Astrocyte (in vitro differentiated cells and primary cell): ENCODE results near the gene HOXA1. TPM values are rescaled to one million over a fixed set of nuclear protein-coding genes. Genes with fewer than 3 reads are reported as not detected.

Experiments used
- DNase-seq: peaks from one replicate; pipeline ENCODE4 v3.0.0-alpha.2; 2010; ENCODE audit warnings: low read depth
- FAIRE-seq: peaks from 2 replicates; lab custom pipeline; 2011; peaks lifted over from hg19 to GRCh38; lab: Jason Lieb, UNC
- H2AFZ ChIP-seq: 2 replicates; pipeline ENCODE4 v1.6.0; 2012; ENCODE audit warnings: low read depth, low read length, inconsistent platforms
- H3K27ac ChIP-seq: 2 replicates; pipeline ENCODE4 v1.5.1; 2011; ENCODE audit warnings: low read depth, low read length, inconsistent platforms
- H3K27me3 ChIP-seq: 2 replicates; pipeline ENCODE4 v1.6.0; 2011; ENCODE audit warnings: low read length, inconsistent platforms; ENCODE audit not compliant: insufficient read depth
- H3K36me3 ChIP-seq: 2 replicates; pipeline ENCODE4 v1.5.1; 2011; ENCODE audit warnings: low read length, inconsistent platforms; ENCODE audit not compliant: insufficient read depth
- H3K4me1 ChIP-seq: 2 replicates; pipeline ENCODE4 v1.5.1; 2011; ENCODE audit warnings: low read length, inconsistent platforms; ENCODE audit not compliant: insufficient read depth
- H3K4me2 ChIP-seq: 2 replicates; pipeline ENCODE4 v1.6.0; 2012; ENCODE audit warnings: low read length, inconsistent platforms
- H3K4me3 ChIP-seq: 2 replicates; pipeline ENCODE4 v1.5.1; 2011; ENCODE audit warnings: low read depth, mild to moderate bottlenecking, low read length, inconsistent platforms; ENCODE audit not compliant: insufficient read depth
- H3K79me2 ChIP-seq: 2 replicates; pipeline ENCODE4 v1.6.0; 2012; ENCODE audit warnings: mild to moderate bottlenecking, low read length, inconsistent platforms; ENCODE audit not compliant: insufficient read depth
- H3K9ac ChIP-seq: 2 replicates; pipeline ENCODE4 v1.6.0; 2012; ENCODE audit warnings: mild to moderate bottlenecking, low read length, inconsistent platforms
- H3K9me3 ChIP-seq: 2 replicates; pipeline ENCODE4 v1.5.1; 2012; ENCODE audit warnings: low read depth, mild to moderate bottlenecking, low read length, inconsistent platforms; ENCODE audit not compliant: insufficient read depth
- H4K20me1 ChIP-seq: 2 replicates; pipeline ENCODE4 v1.6.0; 2012; ENCODE audit warnings: low read length, inconsistent platforms; ENCODE audit not compliant: insufficient read depth
- H3K27ac Mint-ChIP-seq: one replicate; pipeline ENCODE4 v1.8.0; 2021; ENCODE audit warnings: mild to moderate bottlenecking, mixed read lengths; ENCODE audit not compliant: unreplicated experiment
- H3K27me3 Mint-ChIP-seq: one replicate; pipeline ENCODE4 v1.8.0; 2021; ENCODE audit warnings: low read depth, mixed read lengths; ENCODE audit not compliant: unreplicated experiment
- H3K36me3 Mint-ChIP-seq: one replicate; pipeline ENCODE4 v1.8.0; 2021; ENCODE audit warnings: low read depth, mixed read lengths; ENCODE audit not compliant: unreplicated experiment
- H3K4me1 Mint-ChIP-seq: one replicate; pipeline ENCODE4 v1.8.0; 2021; ENCODE audit warnings: low read depth, mixed read lengths; ENCODE audit not compliant: unreplicated experiment
- H3K4me3 Mint-ChIP-seq: one replicate; pipeline ENCODE4 v1.8.0; 2021; ENCODE audit warnings: mild to moderate bottlenecking, moderate library complexity, mixed read lengths; ENCODE audit not compliant: unreplicated experiment
- H3K9me3 Mint-ChIP-seq: one replicate; pipeline ENCODE4 v1.8.0; 2021; ENCODE audit warnings: mild to moderate bottlenecking, mixed read lengths; ENCODE audit not compliant: unreplicated experiment
- EZH2 ChIP-seq: IDR thresholded peaks from 2 replicates; pipeline ENCODE4 v1.6.1; 2012; ENCODE audit warnings: mild to moderate bottlenecking, low read length, inconsistent platforms; ENCODE audit not compliant: insufficient read depth
- total RNA-seq: library from RNA; stranded (reverse); gene quantifications from 2 replicates; pipeline ENCODE4 v1.2.1, GENCODE V29; 2021
- TF ChIP-seq, protein P1 (sequence below): IDR thresholded peaks from 2 replicates; pipeline ENCODE4 v1.5.1; 2011; ENCODE audit warnings: low read depth, mild to moderate bottlenecking, inconsistent platforms, low read length, moderate library complexity; ENCODE audit not compliant: insufficient read depth

Gene HOXA1
- total RNA-seq, 1 donor from 2014 or later, result 0.23 TPM

DNA sequence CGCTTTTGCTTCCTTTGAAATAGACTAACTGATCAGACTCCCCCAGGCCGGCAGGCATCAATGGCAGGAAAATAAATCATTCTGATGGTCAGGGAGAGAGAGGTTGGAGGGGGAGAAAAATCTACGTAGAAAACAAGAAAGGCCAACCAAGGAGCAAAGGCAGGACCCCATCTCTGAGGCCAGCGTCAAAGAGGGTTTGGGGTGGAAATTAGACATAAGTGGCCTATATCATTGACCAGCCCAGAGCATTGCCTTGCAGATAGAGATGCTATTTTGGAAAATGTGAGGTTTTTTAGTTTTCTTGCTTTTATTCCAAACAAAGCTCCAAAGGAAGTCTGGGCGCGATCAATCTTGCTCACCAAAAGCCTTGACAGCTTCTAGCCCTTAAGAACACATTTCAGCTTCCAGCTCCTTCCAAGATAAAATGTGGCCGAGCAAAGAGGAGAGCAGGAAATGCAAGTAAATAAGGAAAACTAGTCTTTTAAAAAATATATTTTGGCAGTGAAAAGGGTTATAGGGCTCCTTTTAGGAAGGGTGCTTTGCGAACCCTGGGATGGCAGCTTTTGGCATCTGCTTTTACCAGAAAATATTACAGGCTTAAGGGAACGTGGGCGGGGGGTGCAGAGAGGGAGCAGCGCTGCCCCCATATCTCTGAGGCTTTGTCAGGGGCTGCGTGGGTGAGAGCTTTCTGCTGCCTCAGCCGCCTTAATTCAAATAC is 8.7 kb upstream of the HOXA1 start:
- Histone ChIP-seq H3K79me2 (peaks cover 26% of the 10 kb centered on the region), H3K27me3 (peaks cover 73% of the 10 kb centered on the region), H3K4me3 (no peak overlapping the region), H2AFZ (no peak overlapping the region), H3K4me1 (peaks cover 36% of the 10 kb centered on the region), H3K27ac (peak overlapping the region; percentile 27), H3K4me2 (peak overlapping the region; percentile 91), H4K20me1 (no peaks in the 10 kb centered on the region), H3K9me3 (no peaks in the 10 kb centered on the region), H3K9ac (peak overlapping the region; percentile 68), H3K36me3 (no peaks in the 10 kb centered on the region)
- FAIRE-seq (no peak), DNase-seq (peak; percentile 89)
- Mint-ChIP-seq H3K4me1 (no peaks in the 10 kb centered on the region), H3K27me3 (peaks cover 91% of the 10 kb centered on the region), H3K36me3 (peaks cover 3% of the 10 kb centered on the region), H3K9me3 (peaks cover 39% of the 10 kb centered on the region), H3K4me3 (no peak overlapping the region), H3K27ac (no peak overlapping the region)
- TF ChIP-seq, protein P1, sequence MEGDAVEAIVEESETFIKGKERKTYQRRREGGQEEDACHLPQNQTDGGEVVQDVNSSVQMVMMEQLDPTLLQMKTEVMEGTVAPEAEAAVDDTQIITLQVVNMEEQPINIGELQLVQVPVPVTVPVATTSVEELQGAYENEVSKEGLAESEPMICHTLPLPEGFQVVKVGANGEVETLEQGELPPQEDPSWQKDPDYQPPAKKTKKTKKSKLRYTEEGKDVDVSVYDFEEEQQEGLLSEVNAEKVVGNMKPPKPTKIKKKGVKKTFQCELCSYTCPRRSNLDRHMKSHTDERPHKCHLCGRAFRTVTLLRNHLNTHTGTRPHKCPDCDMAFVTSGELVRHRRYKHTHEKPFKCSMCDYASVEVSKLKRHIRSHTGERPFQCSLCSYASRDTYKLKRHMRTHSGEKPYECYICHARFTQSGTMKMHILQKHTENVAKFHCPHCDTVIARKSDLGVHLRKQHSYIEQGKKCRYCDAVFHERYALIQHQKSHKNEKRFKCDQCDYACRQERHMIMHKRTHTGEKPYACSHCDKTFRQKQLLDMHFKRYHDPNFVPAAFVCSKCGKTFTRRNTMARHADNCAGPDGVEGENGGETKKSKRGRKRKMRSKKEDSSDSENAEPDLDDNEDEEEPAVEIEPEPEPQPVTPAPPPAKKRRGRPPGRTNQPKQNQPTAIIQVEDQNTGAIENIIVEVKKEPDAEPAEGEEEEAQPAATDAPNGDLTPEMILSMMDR, result no peak
- TF ChIP-seq EZH2, result no peak

DNA sequence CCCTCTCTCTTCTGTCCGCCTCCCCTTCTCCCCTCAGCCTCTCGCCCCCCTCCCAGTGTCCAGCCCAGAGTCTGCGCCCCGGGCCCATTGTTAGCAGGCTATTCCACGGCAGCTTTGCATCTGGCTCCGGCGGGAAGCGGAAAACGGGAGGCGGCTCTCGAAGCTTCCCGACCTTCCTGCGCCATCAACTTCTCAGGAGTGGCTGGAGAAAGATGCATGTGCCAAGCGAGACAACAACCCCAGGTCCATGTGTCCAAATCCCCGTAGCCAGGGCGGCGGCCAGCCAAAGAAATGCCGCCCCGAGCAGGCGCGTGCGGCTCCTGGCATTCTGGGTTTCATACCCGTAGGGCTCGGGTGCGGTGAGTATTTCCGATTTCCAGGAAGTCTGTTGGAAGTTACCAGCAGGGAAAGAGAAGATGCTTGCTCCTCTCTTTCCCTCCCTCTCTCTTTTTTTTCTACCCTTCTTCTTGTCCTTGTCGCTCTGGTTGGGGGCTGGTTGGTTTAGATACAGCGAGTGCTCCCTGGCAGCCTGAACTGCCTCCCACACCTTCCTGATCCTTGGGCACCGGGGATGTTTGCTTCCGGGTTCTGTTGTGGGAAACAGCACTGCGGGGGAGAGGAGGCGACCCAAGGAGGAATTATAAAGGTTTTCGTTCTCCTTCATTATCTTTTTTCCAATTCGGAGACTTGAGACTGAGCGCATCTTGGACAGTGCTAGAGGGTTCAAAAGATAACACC is 7.9 kb upstream of the HOXA1 start:
- H3K36me3 ChIP-seq, result no peaks in the 10 kb centered on the region
- Mint-ChIP-seq H3K27ac (no peak overlapping the region), H3K4me1 (no peaks in the 10 kb centered on the region), H3K36me3 (peaks cover 5% of the 10 kb centered on the region), H3K9me3 (peaks cover 44% of the 10 kb centered on the region), H3K27me3 (peaks cover 91% of the 10 kb centered on the region), H3K4me3 (no peak overlapping the region)
- no peaks in the 10 kb centered on the region for H4K20me1 ChIP-seq
- no peak overlapping the region for H2AFZ ChIP-seq
- peak overlapping the region; percentile 68 for H3K9ac ChIP-seq
- peak overlapping the region; percentile 72 for H3K27ac ChIP-seq
- peak; percentile 79 for TF ChIP-seq EZH2
- TF ChIP-seq, protein P1, result no peak
- DNase-seq (peak; percentile 34), FAIRE-seq (no peak)
- H3K4me3 ChIP-seq, result peak overlapping the region; percentile 35
- peaks cover 28% of the 10 kb centered on the region for H3K4me1 ChIP-seq
- H3K79me2 ChIP-seq, result peaks cover 30% of the 10 kb centered on the region
- no peaks in the 10 kb centered on the region for H3K9me3 ChIP-seq
- H3K4me2 ChIP-seq, result peak overlapping the region; percentile 91
- peaks cover 73% of the 10 kb centered on the region for H3K27me3 ChIP-seq
